Lower lobe of right lung (tissue), 2 donors: ENCODE data around the gene ODF2L. TPM values are rescaled to one million over a fixed set of nuclear protein-coding genes. Genes with fewer than 3 reads are reported as not detected.

Experiments
- ATAC-seq, 2 donors: fragments of 200-7000 bp; cut with Tn5 transposase; one replicate each; pipeline ENCODE4 v1.9.1; 2020 to 2022; ENCODE audit warnings: mild to moderate bottlenecking in 2 of 2, moderate library complexity in 2 of 2
- DNase-seq: peaks from one replicate; pipeline ENCODE4 v3.0.0-alpha.2; 2020
- H3K27ac ChIP-seq: fragments of 200-600 bp; one replicate; pipeline ENCODE4 v1.8.0; 2022
- H3K27me3 ChIP-seq: fragments of 200-600 bp; one replicate; pipeline ENCODE4 v1.8.0; 2022; ENCODE audit warnings: low read depth
- H3K36me3 ChIP-seq: fragments of 200-600 bp; one replicate; pipeline ENCODE4 v1.8.0; 2022; ENCODE audit warnings: mild to moderate bottlenecking
- H3K4me1 ChIP-seq: fragments of 200-600 bp; one replicate; pipeline ENCODE4 v1.8.0; 2022
- H3K4me3 ChIP-seq: fragments of 200-600 bp; one replicate; pipeline ENCODE4 v1.8.0; 2022; ENCODE audit warnings: mild to moderate bottlenecking
- H3K9me3 ChIP-seq: fragments of 200-600 bp; one replicate; pipeline ENCODE4 v1.8.0; 2022
- CTCF ChIP-seq: fragments of 200-600 bp; IDR thresholded peaks from one replicate; pipeline ENCODE4 v1.8.0; 2022; ENCODE audit warnings: antibody characterized with exemption, mild to moderate bottlenecking
- intact Hi-C: fragments of 100-400 bp; cut with DNase I; formaldehyde crosslinking; loops from one replicate; pipeline ENCODE4 v1.11.0; 2022
- total RNA-seq: library from RNA; stranded (reverse); fragmentation: NEBNext Ultra II Directional; extraction: Animal tissue kit (Norgen Biotek cat#: 25700); gene quantifications from one replicate; pipeline ENCODE4 v1.2.1, GENCODE V29; 2021
- donor health status: DM: no; HTN: yes; CAD: no; lungs with severe emphysema.

Gene ODF2L
- total RNA-seq, 1 donor from 2014 or later, result 46.6 TPM

GRCh38 chr1:86423873-86424272 is 27.8 kb upstream of the ODF2L start, which contains the start of gene CLCA2:
Gene CLCA2, plus strand, starts transcription at chr1:86424171. Its CDS starts 77 bp downstream, at chr1:86424248.
- TF ChIP-seq CTCF, result no peak
- no peak for DNase-seq
- H3K4me3 ChIP-seq, result no peak within 1 kb of the TSS
- H3K9me3 ChIP-seq, result no peaks in the 10 kb centered on the region
- no peak within 1 kb of the TSS for H3K27ac ChIP-seq
- intact Hi-C loops, result no loop called here
- ATAC-seq, result no peak
- no peaks in the 10 kb centered on the region for H3K36me3 ChIP-seq
- peaks cover 2% of the 10 kb centered on the region for H3K4me1 ChIP-seq
- no peaks in the 10 kb centered on the region for H3K27me3 ChIP-seq

- no peak overlapping the region for H3K4me3 ChIP-seq
- intact Hi-C loops, result no loop called here
- no peaks in the 10 kb centered on the region for H3K4me1 ChIP-seq
- no peaks in the 10 kb centered on the region for H3K36me3 ChIP-seq
- no peaks in the 10 kb centered on the region for H3K27me3 ChIP-seq
- TF ChIP-seq CTCF, result no peak
- H3K27ac ChIP-seq, result no peak overlapping the region
- DNase-seq, result no peak
- no peaks in the 10 kb centered on the region for H3K9me3 ChIP-seq
- ATAC-seq, result no peak
These were observed 27.4 kb upstream of the ODF2L start for GRCh38 chr1:86423473-86423872.

GRCh38 chr1:86421601-86422280 is 25.6 kb upstream of the ODF2L start:
- TF ChIP-seq CTCF, result no peak
- H3K27ac ChIP-seq, result no peak overlapping the region
- ATAC-seq (peak in 1 of 2 donors; percentile 28), DNase-seq (no peak)
- no peak overlapping the region for H3K4me3 ChIP-seq
- H3K27me3 ChIP-seq, result no peaks in the 10 kb centered on the region
- intact Hi-C loops, result no loop called here
- H3K9me3 ChIP-seq, result no peaks in the 10 kb centered on the region
- no peaks in the 10 kb centered on the region for H3K4me1 ChIP-seq
- H3K36me3 ChIP-seq, result no peaks in the 10 kb centered on the region

- intact Hi-C loops, result no loop called here
- Histone ChIP-seq H3K9me3 (no peaks in the 10 kb centered on the region), H3K36me3 (no peaks in the 10 kb centered on the region), H3K27me3 (no peaks in the 10 kb centered on the region), H3K4me3 (no peak overlapping the region), H3K27ac (no peak overlapping the region), H3K4me1 (no peaks in the 10 kb centered on the region)
- ATAC-seq (peak; percentile 77 to 92), DNase-seq (no peak)
- TF ChIP-seq CTCF, result peak; percentile 50
These were observed 23.3 kb upstream of the ODF2L start for GRCh38 chr1:86419277-86419903.

- intact Hi-C loops, result no loop called here
These were observed 20.2 kb upstream of the ODF2L start for GRCh38 chr1:86416343-86416742.

More at GRCh38 chr1:86416343-86416742, 20.2 kb upstream of the ODF2L start:
- no peak overlapping the region for H3K27ac ChIP-seq
- no peaks in the 10 kb centered on the region for H3K36me3 ChIP-seq
- no peak overlapping the region for H3K4me3 ChIP-seq
- no peaks in the 10 kb centered on the region for H3K27me3 ChIP-seq
- DNase-seq, result no peak
- H3K4me1 ChIP-seq, result no peaks in the 10 kb centered on the region
- no peak for ATAC-seq
- no peaks in the 10 kb centered on the region for H3K9me3 ChIP-seq
- TF ChIP-seq CTCF, result no peak
